GM18517 (cell line): ENCODE data around the gene NECTIN1.

Experiments used
- ATAC-seq: cut with Tn5 transposase; IDR thresholded peaks from one replicate; pipeline ENCODE4 v1.9.1; 2021; ENCODE audit warnings: mild to moderate bottlenecking, moderate library complexity; ENCODE audit not compliant: unreplicated experiment

NECTIN1 gene

DNA sequence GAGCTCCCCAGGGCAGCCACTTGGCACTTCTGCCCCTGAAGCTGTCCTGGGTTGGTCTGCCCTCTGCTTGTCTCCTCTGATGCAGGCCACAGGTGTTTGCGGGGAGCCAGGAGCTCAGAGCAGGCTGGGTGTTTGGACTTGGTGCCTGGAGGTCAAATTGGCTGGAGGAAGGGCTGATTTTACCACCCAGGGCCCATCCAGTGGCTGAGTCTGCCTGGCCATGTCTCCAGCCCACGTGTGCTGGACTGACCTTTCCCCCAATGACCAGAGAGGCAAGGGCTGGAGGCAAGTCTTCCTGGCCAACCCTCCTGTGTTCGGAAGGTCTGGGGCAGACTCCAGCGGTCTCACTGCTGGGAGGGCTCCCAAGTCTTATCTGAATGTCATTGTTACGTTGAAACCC lies 84.0 kb downstream of the NECTIN1 start:
- ATAC-seq, result no peak

DNA sequence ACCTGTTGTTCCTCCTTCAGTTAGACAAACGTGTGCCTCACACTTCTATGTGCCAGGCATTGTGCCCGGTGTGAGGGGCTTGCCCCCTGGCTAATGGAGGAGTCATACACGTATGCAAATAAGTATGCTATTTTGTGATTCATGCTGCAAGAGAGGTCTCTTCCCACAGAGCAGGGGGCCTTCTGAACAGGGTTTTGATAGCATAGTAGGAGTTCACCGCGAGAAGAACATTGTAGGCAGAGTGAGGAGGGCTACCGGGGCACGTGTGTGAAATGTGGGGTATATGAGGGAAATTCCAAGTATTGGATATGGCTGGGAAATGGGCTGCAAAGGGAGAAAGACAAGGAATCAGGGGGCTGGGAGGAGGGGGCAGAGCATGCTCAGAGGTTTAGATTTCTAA lies 84.5 kb downstream of the NECTIN1 start:
- ATAC-seq, result no peak

DNA sequence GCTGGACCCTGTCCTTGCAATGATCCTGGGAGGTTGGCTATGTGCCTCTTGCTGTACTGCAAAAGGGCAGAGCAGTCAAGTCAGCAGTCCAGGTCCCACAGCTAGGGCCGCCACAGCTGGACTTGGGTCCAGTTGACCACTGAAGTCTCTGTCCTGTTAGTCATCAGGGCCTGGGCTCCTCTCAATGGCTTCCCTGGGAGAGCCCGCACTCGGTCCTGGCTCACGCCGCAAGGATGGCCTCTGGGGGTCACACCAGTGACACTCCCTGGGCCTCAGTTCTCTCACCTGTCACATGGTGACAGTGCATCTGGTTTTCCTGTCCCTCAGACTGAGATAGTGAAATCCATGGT lies 85.1 kb downstream of the NECTIN1 start:
- ATAC-seq, result no peak

DNA sequence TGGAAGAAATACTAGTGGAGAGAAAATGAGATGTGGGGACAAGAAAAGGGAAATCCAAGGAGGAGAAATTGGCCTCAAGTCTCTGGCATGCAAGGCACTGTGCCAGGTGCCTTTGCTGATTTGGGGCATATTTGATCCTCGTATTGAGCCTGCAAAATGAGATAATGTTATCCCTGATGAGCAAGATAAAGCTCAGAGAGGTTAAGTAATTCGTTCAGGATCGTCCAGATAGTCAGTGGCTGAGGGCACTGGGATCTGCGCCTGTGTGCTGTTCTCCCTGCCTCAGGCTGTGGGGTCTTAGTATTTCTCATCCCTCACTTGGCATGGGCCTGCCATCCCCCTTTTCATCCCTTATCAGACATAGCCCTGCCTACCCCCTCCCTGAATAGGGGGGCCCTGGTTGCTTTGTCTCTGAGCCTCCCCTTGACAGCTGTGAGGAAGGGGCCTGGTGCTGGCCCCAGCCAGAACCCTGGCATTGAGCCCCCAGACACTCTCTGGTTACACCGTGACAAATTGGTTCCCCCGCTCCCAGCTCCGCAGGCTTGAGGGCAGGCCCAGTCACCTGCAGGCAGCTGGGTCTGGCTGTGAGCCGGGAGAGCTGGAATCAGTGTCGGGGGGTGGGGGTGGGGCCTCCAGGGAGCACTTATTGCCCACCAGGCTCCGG lies 85.7 kb downstream of the NECTIN1 start:
- ATAC-seq, result no peak

GRCh38 chr11:119641983-119642745 lies 86.8 kb downstream of the NECTIN1 start:
- no peak for ATAC-seq

GRCh38 chr11:119640541-119640940 lies 88.5 kb downstream of the NECTIN1 start:
- no peak for ATAC-seq

- no peak for ATAC-seq
Measured at GRCh38 chr11:119639642-119640205, 89.3 kb downstream of the NECTIN1 start.

DNA sequence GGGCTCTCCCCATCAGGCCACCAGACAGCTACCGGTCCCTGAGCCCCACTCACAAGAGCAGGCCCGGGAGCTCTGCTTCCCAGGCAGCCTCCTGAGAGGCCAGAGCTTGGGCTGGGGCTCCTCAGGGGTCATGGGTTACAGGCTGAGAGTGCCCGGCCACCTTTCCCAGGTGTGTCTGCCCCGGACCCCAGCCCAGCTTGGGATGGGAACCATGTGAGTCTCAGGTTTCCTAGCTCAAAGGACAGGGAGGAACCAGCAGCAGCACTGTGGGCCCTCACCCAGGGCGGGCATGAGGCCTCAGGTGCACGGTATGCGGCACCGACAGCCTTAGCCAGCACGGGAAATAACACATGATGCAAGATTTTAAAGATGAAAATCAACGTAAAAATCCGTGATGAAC lies 90.1 kb downstream of the NECTIN1 start:
- no peak for ATAC-seq

- ATAC-seq, result no peak
Measured at GRCh38 chr11:119637481-119637880, 91.5 kb downstream of the NECTIN1 start.

DNA sequence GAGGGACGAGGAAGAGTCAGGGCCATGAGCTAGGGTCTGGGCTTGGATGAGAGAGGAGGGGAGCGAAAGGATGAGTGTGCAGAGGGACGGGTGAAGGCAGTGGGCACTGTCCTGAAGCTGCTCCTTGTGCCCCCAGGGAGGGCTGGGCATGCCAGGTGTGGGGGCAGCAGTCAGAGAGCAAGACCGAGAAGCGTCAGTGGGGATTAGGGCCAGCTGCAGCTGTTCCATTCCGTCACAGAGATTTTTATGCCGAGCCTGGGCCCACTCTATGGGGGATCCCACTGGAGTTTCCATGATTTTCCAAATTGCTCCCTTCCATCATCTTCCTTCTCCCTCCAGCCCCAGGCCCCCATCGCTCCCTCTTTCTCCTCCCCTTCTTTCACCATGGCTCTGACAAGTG lies 93.2 kb downstream of the NECTIN1 start:
- ATAC-seq, result no peak

DNA sequence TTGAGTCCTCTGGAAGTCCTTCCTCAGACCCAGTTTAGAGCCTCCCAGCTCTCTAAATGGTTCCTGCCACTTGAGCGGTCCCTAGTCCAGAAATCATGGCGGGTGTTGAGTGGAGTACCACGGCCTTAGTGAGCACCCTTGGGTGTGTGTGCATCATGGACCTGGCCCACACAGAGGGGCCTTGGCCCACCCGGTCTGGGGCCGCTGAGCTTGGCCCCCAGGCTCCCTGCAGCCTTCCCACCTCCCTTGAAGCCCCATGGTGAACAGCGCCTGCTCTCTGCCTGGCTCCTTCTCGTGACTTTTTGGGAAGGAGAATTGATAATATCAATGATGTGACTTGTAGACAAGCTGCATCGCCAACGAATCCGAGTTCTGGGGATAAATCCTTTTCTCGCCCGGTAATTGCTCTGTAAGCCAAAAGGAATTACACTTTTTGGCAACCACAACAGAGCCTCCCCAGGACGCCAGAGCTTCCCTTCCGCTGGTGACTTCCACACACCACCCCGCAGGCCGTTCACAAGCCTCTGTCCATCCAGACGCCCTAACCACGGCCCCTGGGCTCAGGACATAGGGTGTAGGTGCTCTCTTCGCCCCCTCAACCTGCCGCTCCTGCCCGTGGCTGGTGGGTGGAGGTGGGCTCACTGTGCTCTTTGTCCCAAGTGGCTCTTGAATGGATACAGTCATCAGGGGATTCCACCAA lies 93.8 kb downstream of the NECTIN1 start:
- ATAC-seq, result no peak

DNA sequence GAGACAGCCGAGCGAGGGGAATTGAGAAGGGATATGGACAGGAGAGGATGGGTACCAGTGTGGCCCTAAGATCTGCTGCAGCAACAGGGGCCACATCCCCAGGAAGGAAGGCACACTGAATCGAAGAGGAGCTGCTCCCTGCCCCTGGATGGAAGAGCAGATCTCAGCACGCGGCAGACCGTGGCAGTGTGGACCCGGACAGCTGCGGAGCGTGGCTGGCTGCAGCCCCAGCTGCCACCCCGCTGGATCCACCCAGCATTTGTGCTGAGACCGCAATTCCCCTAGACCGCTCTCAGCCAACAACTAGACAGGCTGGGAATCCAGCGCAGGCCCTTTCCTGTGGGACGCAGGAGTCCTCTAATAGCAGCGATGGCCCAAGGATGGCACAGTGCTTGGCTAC lies 94.7 kb downstream of the NECTIN1 start:
- ATAC-seq, result no peak

DNA sequence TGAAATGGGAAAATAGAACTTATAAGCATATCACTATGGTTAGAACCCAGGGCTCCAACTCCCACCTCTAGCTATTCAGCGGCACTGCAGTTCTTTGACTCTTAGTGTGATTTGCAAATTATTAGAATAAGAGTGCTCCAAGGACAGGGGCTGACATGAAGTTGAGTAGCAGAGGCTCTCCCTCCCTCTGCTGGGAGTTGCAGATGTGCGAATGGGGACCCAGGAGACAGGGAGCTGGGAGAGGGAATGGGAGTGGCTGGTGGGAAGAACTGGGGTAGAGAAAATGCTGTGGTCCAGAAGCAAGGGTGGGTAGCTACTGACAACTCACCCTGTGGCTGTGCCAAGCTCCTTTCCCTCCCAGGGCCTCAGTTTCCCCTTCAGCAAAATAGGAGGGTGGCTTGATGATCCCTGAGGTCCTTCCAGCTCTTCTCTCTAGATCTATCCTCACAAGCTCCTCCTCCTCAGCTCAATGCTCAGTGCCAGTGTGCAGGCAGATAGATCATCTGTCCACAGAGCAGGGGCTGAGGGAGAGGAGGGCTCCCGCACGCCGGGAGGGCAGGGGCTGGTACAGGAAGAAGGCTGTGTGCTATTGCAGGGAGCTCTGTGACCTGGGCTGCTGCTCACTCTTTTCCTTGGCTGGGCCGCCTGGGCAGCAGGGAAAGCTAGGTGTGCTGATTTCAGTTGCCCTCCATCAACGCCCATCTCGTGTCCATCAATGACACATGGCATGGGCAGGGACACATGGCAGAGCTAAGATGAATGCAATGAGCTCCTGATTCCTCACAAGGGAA lies 99.0 kb downstream of the NECTIN1 start:
- no peak for ATAC-seq

GRCh38 chr11:119629085-119629484 lies 99.9 kb downstream of the NECTIN1 start:
- ATAC-seq, result no peak

DNA sequence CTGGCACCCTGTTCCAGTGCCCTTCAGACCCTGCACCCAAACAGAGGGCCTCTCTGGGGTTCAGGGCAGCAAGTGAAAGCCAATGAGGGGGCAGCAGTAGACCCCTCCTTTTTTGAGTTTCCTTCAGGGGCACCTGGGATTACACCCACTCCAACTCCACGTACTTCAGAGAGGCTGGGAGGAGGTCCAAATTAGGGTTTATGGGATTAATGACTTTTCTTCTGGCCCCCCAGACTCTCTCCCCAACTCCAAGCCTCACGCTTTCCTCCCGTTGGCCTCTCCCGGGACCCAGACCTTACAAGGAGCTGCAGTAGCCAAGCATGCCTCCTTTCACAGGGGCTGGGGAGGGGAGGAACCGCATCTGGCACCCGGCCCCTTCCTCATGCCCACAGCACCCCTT lies 101.7 kb downstream of the NECTIN1 start:
- ATAC-seq, result no peak

GRCh38 chr11:119626871-119627270 lies 102.1 kb downstream of the NECTIN1 start:
- ATAC-seq, result no peak

DNA sequence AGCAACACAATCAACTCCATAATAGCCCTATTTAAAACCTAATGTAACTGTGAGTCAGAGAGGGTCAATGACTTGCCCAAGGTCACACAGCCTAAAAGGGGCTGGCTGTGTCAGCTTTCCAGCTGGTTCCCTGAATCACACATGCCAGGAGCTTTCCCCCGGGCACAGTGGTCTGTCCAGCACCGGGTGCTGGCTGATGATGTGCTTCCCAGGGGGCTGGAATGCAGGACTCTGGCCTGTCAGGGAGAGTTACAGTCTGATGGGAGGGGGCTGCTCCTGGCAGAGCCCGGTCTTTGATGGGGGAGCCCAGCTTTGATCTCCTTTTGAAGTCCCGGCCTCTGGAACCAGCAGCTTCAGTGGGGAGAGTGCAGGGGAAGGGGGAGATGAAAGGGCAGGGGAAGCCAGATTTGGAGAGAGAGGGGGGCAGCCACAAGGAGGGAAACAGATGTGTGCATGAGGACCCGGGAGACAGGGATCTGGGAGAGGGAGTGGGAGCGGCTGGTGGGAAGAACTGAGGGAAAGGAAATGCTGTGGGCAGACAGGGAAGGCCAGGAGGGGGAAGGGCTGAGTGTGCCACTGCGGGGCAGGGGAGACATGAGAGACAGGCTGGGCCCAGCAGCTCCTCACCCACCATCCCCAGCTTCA lies 102.7 kb downstream of the NECTIN1 start:
- ATAC-seq, result no peak

- no peak for ATAC-seq
Measured at GRCh38 chr11:119625206-119625978, 103.6 kb downstream of the NECTIN1 start.

DNA sequence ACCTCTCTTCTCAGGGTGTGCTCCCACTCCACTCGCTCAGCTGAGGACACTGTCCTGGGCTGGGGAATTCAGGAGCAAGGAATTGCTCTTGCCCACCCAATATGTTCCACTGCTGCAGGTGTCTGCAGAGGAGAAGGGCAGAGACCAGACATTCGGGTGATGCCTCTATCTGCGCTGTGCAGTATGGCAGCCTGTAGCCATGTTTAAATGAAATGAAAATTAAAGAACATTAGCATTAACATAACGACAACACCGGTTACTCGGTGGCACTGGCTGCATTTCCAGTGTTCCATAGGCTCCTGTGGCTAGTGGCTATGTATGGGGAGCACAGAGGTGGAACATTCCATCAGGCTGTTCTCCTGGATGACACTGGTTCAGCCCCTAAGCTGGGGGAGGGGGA lies 104.4 kb downstream of the NECTIN1 start:
- ATAC-seq, result no peak

DNA sequence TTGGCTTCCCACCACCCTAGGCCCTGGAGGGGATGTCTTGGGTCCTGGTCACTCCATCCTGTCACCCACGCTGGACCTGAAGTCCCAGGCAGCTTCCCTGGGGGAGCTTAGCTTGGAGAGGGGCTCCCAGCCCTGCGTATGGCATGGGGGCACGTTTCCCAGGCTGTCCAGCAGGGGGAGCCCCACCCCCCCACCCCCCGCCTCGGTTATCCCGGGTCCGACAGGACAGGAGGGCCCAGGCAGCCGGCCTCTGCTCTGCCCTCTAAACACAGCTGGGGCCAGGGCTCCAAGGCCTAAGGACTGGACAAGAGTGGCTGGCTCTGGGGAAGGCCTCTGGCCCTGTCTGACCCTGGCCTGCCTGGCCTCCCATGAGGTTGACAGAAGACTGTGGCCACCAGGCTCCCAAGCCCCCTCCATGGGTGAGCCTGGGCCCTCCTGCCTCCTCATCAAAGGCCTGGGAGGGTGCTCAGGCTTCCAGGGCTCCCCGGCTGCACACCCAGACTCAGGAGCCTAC lies 104.8 kb downstream of the NECTIN1 start:
- ATAC-seq, result no peak
